Effector CD8-positive, alpha-beta T cell (primary cell): ENCODE results near the gene PREX1.
"Not testable (repeated sequence)": the region's sequence is repeated elsewhere in the genome, so short reads cannot be mapped to it uniquely, and the experiment has no call there.

Experiments
- DNase-seq: peaks from one replicate; lab custom pipeline; 2025; lab: John Stamatoyannopoulos, UW

PREX1 gene

GRCh38 chr20:48847498-48848205 is 19.9 kb upstream of the PREX1 start:
- no peak for DNase-seq

- DNase-seq: no peak
Measured at GRCh38 chr20:48846516-48847492, 19.0 kb upstream of the PREX1 start.

GRCh38 chr20:48845721-48846306 is 18.0 kb upstream of the PREX1 start:
- no peak for DNase-seq

GRCh38 chr20:48844996-48845395 is 17.2 kb upstream of the PREX1 start:
- no peak for DNase-seq

- not testable (repeated sequence) for DNase-seq
Measured at GRCh38 chr20:48843896-48844295, 16.1 kb upstream of the PREX1 start.

- no peak for DNase-seq
Measured at GRCh38 chr20:48843057-48843806, 15.4 kb upstream of the PREX1 start.

GRCh38 chr20:48841875-48842529 is 14.2 kb upstream of the PREX1 start:
- no peak for DNase-seq

- DNase-seq: no peak
Measured at GRCh38 chr20:48841196-48841874, 13.5 kb upstream of the PREX1 start.

- no peak for DNase-seq
Measured at GRCh38 chr20:48839154-48839917, 11.5 kb upstream of the PREX1 start.

GRCh38 chr20:48837014-48837413 is 9.2 kb upstream of the PREX1 start:
- DNase-seq: no peak

GRCh38 chr20:48835390-48835789 is 7.6 kb upstream of the PREX1 start:
- no peak for DNase-seq

GRCh38 chr20:48834278-48834677 is 6.5 kb upstream of the PREX1 start:
- DNase-seq: no peak

- no peak for DNase-seq
Measured at GRCh38 chr20:48832405-48832730, 4.6 kb upstream of the PREX1 start.

- no peak for DNase-seq
Measured at GRCh38 chr20:48831718-48832404, 4.1 kb upstream of the PREX1 start.

GRCh38 chr20:48830826-48831318 is 3.1 kb upstream of the PREX1 start:
- DNase-seq: no peak

GRCh38 chr20:48829940-48830339 is 2.1 kb upstream of the PREX1 start:
- no peak for DNase-seq

GRCh38 chr20:48828734-48829460 is 1.1 kb upstream of the PREX1 start:
- no peak for DNase-seq

- DNase-seq: no peak
Measured at GRCh38 chr20:48826883-48827771, 672 bp downstream of the PREX1 start.
